ENCODE results near the gene SPNS2. TPM values are rescaled to one million over a fixed set of nuclear protein-coding genes. Genes with fewer than 3 reads are reported as not detected.

SPNS2 gene
- total and polyA plus RNA-seq, 2 of the 8 experiments (the other 6 are each of a cell fraction or from before 2014, with no cell fraction given) = 1.2 to 1.5 TPM

- Histone ChIP-seq H3K56ac (replicated peaks; ENCODE audit: insufficient read length, low read depth, low read length) (no peak overlapping the region), H2BK12ac (ENCODE audit: low read depth, low read length) (no peak overlapping the region), H3K4ac (replicated peaks; ENCODE audit: insufficient read length, low read depth, low read length) (no peak overlapping the region), H3K4me3 (ENCODE audit: extremely low read depth in 1 of 4, insufficient read depth in 2 of 4, low read depth in 3 of 4, low read length in 4 of 4) (no peak overlapping the region), H2BK20ac (ENCODE audit: low read length) (no peak overlapping the region), H2BK15ac (ENCODE audit: low read length) (no peak overlapping the region), H3K79me1 (ENCODE audit: low read depth, low read length) (no peaks in the 10 kb centered on the region), H2AFZ (ENCODE audit: low read length) (0 out of 2 replicates have a peak overlapping the region, but pooled peaks have one; percentile 29), H3K4me2 (ENCODE audit: insufficient read depth in 1 of 2, low read depth in 2 of 2, low read length in 2 of 2) (no peak overlapping the region), H3K27ac (ENCODE audit: low read depth, low read length) (no peak overlapping the region), H3K36me3 (ENCODE audit: control insufficient read depth in 2 of 4, insufficient read depth in 4 of 4, low read length in 3 of 4) (no peaks in the 10 kb centered on the region), H3K4me1 (replicated peaks in 1 of 4; ENCODE audit: control insufficient read depth in 3 of 4, insufficient read depth in 4 of 4, low read length in 3 of 4) (0 out of 7 replicates have a peak, but pooled peaks cover 0 to 2% (median 0%) of the 10 kb centered on the region in 4 experiments), H3K14ac (ENCODE audit: insufficient read length) (no peak overlapping the region), H3K79me2 (ENCODE audit: control insufficient read depth in 1 of 2, insufficient read depth in 2 of 2, low read length in 2 of 2) (no peaks in the 10 kb centered on the region), H3K9me3 (ENCODE audit: insufficient read depth in 2 of 2, low read depth in 1 of 2, low read length in 1 of 2) (no peaks in the 10 kb centered on the region), H4K8ac (ENCODE audit: extremely low read depth, insufficient read depth, low read length) (no peak overlapping the region), H4K5ac (ENCODE audit: insufficient read length, low read depth, low read length) (no peak overlapping the region), H3K9ac (replicated peaks in 1 of 4; ENCODE audit: extremely low read depth in 1 of 4, low read depth in 3 of 4, low read length in 3 of 4) (no peak overlapping the region), H4K20me1 (replicated peaks in 1 of 2; ENCODE audit: control insufficient read depth in 1 of 2, insufficient read depth in 2 of 2, low read length in 2 of 2) (no peaks in the 10 kb centered on the region), H2AK5ac (ENCODE audit: low read depth, low read length) (no peak overlapping the region), H3K23me2 (ENCODE audit: low read depth, low read length) (peaks cover 2% of the 10 kb centered on the region; the same call in 1 of the 2 replicates), H3K18ac (ENCODE audit: extremely low read depth, low read length) (no peak overlapping the region), H2BK5ac (ENCODE audit: low read depth, low read length) (no peak overlapping the region), H3K23ac (ENCODE audit: insufficient read length) (no peak overlapping the region), H3K27me3 (replicated peaks in 1 of 4; ENCODE audit: control insufficient read depth in 3 of 4, extremely low read depth in 1 of 4, insufficient read depth in 3 of 4, low read length in 3 of 4) (no peaks in the 10 kb centered on the region; a peak in 1 of 7 replicates), H4K91ac (replicated peaks; ENCODE audit: insufficient read length, low read length) (no peak overlapping the region), H2BK120ac (replicated peaks; ENCODE audit: low read depth, low read length) (no peak overlapping the region)
- FAIRE-seq (no peak), DNase-seq (ENCODE audit: low read depth in 1 of 2, low spot score in 2 of 2) (no peak)
- ChIA-PET POLR2A (ENCODE audit: partially characterized antibody) (interaction anchor here (0.9 kb wide), 1 partner anchor 105 kb away, joined by 3 read pairs; the partner anchor contains the start of gene MYBBP1A), CTCF (ENCODE audit: partially characterized antibody) (interaction anchor here (1.1 to 1.4 kb wide), 2 partner anchors 72 to 176 kb away, joined by 3 to 4 read pairs; no protein-coding TSS in a partner anchor)
- WGBS, 2 experiments (ENCODE audit: extremely low coverage in 1 of 2, insufficient coverage in 1 of 2, insufficient read length in 1 of 2, insufficient replicate concordance in 2 of 2, low coverage in 1 of 2, low lambda C conversion rate in 2 of 2, missing lambda C conversion rate in 1 of 2) = 88% methylated on average over 7 of the region's 11 CpGs; no CpG with 5 or more reads in 1 of the 2 experiments
- TF ChIP-seq CEBPB (IDR thresholded peaks at IDR 0.05; ENCODE audit: low read depth, low read length) = no peak
- TF ChIP-seq KDM4A (IDR thresholded peaks at IDR 0.05; ENCODE audit: low read depth, low read length, severe bottlenecking) = no peak
- TF ChIP-seq TAF1 (IDR thresholded peaks at IDR 0.05; ENCODE audit: low read depth, low read length) = no peak
Measured at GRCh38 chr17:4449736-4450135, 48.9 kb upstream of the SPNS2 start.
